Suppressor macrophage treated with lipopolysaccharide for 1 hour (primary cell): ENCODE results near the gene SFT2D1.
A peak's percentile ranks its signal among the peaks of the same experiment; 100 is the strongest.

Experiments
- DNase-seq, 3 donors: peaks; one replicate each; pipeline ENCODE4 v3.0.0-alpha.2; 2020 to 2022

Gene SFT2D1

GRCh38 chr6:166275714-166276166 lies 66.6 kb downstream of the SFT2D1 start:
- peak; percentile 69 to 84 (median 80) for DNase-seq

DNA sequence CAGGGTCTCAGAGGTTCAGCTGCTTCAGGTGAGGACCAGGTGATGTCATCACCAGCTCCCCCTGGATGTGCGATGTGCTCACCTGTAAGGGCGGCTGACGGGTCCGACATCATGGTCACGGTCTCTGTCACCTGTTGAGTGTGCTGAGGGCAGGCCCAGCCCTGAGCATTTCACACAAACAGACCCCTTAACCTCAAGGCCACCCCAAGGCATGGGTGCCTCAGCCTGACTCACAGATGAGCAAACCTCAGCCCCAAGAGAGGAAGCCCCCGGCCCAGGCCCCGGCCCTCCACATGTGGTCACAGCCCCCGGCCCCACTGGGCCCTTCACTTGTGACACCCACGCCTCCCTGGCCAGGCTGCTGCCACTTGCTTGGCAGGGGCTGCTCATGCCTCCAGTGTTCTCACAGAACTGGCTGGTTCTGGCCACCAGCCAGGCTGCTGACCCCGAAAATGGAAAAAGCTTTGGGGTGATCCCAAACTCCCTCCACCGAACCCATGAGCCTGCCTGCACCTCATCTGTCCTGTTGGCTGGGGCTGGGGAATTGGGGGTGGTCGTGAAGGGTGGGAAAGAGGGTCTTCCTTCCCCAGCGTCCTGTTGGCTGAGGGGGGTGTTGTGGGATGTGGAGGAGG lies 67.5 kb downstream of the SFT2D1 start:
- DNase-seq, result no peak

- DNase-seq, result no peak
These were observed 68.2 kb downstream of the SFT2D1 start for GRCh38 chr6:166274163-166274562.

GRCh38 chr6:166271376-166271765 lies 71.0 kb downstream of the SFT2D1 start:
- no peak for DNase-seq

DNA sequence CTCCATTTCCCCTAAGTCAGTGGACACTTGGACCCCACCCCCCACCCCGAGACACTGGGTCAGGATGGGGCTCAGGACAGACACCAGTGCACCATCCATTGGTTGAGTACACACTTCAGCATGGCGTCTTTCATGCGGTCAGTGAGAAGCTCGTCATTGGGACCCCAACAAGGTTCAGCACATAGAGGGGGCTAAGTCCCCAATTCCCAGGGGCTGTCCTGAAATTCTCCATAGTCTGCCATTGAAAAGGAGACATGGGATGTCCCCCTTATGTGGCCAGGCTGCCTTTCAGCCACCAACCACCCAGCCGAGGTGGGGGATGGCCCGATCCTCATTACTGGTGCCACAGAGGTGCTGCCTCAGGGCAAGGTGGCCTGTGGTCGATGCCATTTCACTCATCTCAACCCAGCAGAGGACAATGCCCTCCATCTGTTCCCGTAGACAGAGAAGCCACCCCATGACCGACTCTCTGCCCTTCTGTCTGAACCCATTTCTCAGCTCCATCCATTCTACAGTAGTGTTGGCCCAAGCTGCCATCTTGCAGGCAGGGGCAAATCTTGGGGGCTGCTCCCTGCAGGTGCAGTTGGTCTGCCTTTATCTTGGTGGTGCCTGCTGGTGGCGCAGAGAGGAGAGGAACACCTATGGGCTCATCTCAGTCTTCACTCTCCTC lies 71.5 kb downstream of the SFT2D1 start:
- DNase-seq, result no peak
